DND-41 (cell line): ENCODE measurements around the gene SRRM2.

Experiments used
- ATAC-seq: fragments of 200-7000 bp; cut with Tn5 transposase; 3 replicates; pipeline ENCODE4 v1.9.1; 2021; ENCODE audit warnings: low read depth; ENCODE audit not compliant: insufficient read depth
- DNase-seq: peaks from one replicate; pipeline ENCODE4 v3.0.0-alpha.2; 2020
- H2AFZ ChIP-seq: 2 replicates; pipeline ENCODE4 v1.6.0; 2012; ENCODE audit warnings: low read depth, low read length
- H3K27ac ChIP-seq: 2 replicates; pipeline ENCODE4 v1.5.1; 2012; ENCODE audit warnings: low read length, inconsistent platforms
- H3K27me3 ChIP-seq: fragments of 200-600 bp; sonication (generic); 2 replicates; pipeline ENCODE4 v1.6.0; 2012; ENCODE audit warnings: low read length, mild to moderate bottlenecking, inconsistent platforms; ENCODE audit not compliant: insufficient read depth, poor library complexity
- H3K36me3 ChIP-seq: 2 replicates; pipeline ENCODE4 v1.5.1; 2012; ENCODE audit warnings: low read length, inconsistent platforms; ENCODE audit not compliant: insufficient read depth
- H3K4me1 ChIP-seq: 2 replicates; pipeline ENCODE4 v1.5.1; 2012; ENCODE audit warnings: mild to moderate bottlenecking, low read length; ENCODE audit not compliant: insufficient read depth
- H3K4me2 ChIP-seq: 2 replicates; pipeline ENCODE4 v1.6.0; 2012; ENCODE audit warnings: mild to moderate bottlenecking, moderate library complexity, low read length, inconsistent platforms; ENCODE audit not compliant: insufficient read depth
- H3K4me3 ChIP-seq, 2 experiments: fragments of 200-600 bp in 1 of 2; shearing (Covaris generic) in 1 of 2; 2 replicates each; pipeline ENCODE4 v1.5.1; 2012 to 2016; ENCODE audit warnings: inconsistent platforms in 2 of 2, low read length in 2 of 2, mild to moderate bottlenecking in 2 of 2, low read depth in 1 of 2, moderate library complexity in 1 of 2
- H3K79me2 ChIP-seq: 2 replicates; pipeline ENCODE4 v1.6.0; 2012; ENCODE audit warnings: low read length, inconsistent platforms; ENCODE audit not compliant: insufficient read depth
- H3K9ac ChIP-seq: 2 replicates; pipeline ENCODE4 v1.6.0; 2012; ENCODE audit warnings: low read depth, mild to moderate bottlenecking, inconsistent platforms, low read length, moderate library complexity
- H3K9me3 ChIP-seq: 2 replicates; pipeline ENCODE4 v1.5.1; 2012; ENCODE audit warnings: low read length, moderate library complexity, mild to moderate bottlenecking, inconsistent platforms; ENCODE audit not compliant: insufficient read depth, severe bottlenecking
- H4K20me1 ChIP-seq: 2 replicates; pipeline ENCODE4 v1.6.0; 2012; ENCODE audit warnings: low read length; ENCODE audit not compliant: insufficient read depth
- EZH2 ChIP-seq: IDR thresholded peaks from 3 replicates; pipeline ENCODE4 v1.6.1; 2012; ENCODE audit warnings: borderline replicate concordance, low read depth, mild to moderate bottlenecking, moderate library complexity, low read length, inconsistent platforms; ENCODE audit not compliant: severe bottlenecking
- TF ChIP-seq, protein P1 (sequence below): IDR thresholded peaks from 2 replicates; pipeline ENCODE4 v1.5.1; 2012; ENCODE audit warnings: borderline replicate concordance, low read length, moderate library complexity, mild to moderate bottlenecking; ENCODE audit not compliant: poor library complexity, severe bottlenecking; ENCODE audit errors: extremely low read depth

Gene SRRM2

DNA sequence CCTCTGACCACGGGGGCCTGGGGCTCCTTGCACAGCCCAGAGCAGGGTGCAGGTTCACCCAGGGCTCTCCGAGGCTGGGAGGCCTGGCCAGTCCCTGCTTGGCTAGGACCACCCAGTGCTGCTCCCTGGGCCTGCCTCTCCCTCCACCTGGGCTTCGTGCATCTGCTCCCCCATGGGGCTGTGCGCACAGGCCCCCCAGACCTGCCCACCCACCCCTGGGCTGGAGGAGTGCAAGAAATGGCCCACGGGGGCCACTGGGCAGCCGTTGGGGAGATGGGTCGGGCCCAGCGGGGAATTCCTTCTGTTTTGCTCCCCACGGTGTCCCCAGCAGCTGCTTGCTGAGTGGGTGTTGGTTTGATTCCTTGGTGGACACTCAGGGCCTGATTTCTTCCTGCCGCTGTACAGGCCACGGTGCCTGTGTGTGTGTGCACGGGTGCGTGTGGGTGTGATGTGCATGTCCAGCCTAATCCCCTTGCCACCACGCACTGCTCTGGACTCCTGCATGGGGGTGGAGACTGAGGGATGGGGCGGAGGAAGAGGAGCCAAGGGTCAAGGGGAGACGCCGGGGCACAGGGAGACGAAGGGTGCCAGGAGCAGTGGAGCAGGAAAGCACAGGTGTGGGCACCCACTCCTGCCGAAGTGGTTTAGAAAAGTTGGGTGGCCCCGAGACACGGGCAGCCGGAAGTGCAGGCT is 40.9 kb upstream of the SRRM2 start:
- Histone ChIP-seq H3K9me3 (no peaks in the 10 kb centered on the region), H3K27ac (no peak overlapping the region), H4K20me1 (peaks cover 13% of the 10 kb centered on the region), H3K4me2 (no peak overlapping the region), H3K27me3 (no peaks in the 10 kb centered on the region), H3K9ac (no peak overlapping the region), H3K4me3 (no peak overlapping the region), H3K4me1 (peaks cover 16% of the 10 kb centered on the region), H3K79me2 (no peaks in the 10 kb centered on the region), H2AFZ (no peak overlapping the region), H3K36me3 (peaks cover 17% of the 10 kb centered on the region)
- no peak for TF ChIP-seq EZH2
- TF ChIP-seq, protein P1, sequence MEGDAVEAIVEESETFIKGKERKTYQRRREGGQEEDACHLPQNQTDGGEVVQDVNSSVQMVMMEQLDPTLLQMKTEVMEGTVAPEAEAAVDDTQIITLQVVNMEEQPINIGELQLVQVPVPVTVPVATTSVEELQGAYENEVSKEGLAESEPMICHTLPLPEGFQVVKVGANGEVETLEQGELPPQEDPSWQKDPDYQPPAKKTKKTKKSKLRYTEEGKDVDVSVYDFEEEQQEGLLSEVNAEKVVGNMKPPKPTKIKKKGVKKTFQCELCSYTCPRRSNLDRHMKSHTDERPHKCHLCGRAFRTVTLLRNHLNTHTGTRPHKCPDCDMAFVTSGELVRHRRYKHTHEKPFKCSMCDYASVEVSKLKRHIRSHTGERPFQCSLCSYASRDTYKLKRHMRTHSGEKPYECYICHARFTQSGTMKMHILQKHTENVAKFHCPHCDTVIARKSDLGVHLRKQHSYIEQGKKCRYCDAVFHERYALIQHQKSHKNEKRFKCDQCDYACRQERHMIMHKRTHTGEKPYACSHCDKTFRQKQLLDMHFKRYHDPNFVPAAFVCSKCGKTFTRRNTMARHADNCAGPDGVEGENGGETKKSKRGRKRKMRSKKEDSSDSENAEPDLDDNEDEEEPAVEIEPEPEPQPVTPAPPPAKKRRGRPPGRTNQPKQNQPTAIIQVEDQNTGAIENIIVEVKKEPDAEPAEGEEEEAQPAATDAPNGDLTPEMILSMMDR, result no peak
- ATAC-seq (no peak), DNase-seq (no peak)

DNA sequence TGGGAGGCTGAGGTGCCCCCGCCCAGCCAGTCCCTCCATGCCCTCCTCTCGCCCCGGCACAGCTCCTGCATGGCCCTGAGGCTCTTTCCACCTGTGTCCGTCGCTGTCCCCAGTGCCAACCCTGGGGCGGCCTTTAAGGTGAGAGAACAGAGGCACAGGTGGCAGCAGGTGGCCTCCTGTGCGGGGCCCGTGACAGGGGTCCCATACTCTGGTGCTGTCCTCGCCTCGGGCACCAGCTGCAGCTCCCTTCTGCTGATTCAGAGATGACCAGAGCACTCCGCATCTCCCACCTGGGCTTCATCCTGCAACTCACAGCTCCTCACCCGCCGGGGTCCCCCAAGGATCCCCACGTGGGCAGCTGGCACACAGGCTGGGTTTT is 40.4 kb upstream of the SRRM2 start:
- Histone ChIP-seq H3K27ac (no peak overlapping the region), H4K20me1 (peaks cover 13% of the 10 kb centered on the region), H2AFZ (no peak overlapping the region), H3K27me3 (no peaks in the 10 kb centered on the region), H3K4me1 (peaks cover 19% of the 10 kb centered on the region), H3K79me2 (no peaks in the 10 kb centered on the region), H3K4me3 (no peak overlapping the region), H3K36me3 (peaks cover 15% of the 10 kb centered on the region), H3K4me2 (no peak overlapping the region), H3K9ac (no peak overlapping the region), H3K9me3 (no peaks in the 10 kb centered on the region)
- ATAC-seq (no peak), DNase-seq (no peak)
- TF ChIP-seq, protein P1, result no peak
- TF ChIP-seq EZH2, result no peak

DNA sequence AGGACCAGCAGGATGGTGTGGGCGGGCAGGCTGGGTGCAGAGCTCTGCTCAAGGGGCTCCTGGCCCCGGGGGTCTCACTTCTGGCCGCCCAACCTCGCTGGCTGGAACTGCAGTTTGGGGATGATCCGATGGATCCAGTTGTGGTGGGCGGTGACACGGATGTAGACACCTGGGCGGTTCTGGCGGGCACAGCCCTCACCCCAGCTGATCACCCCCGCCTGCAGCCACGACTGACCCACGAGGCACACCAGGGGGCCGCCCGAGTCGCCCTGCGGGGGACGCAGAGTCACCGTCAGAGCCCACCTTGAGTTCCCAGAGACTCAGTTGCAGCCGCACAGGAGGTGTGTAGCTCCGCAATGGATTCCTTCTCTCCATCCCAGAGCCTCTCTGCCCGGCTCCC is 39.9 kb upstream of the SRRM2 start:
- no peak overlapping the region for H3K9ac ChIP-seq
- H3K27me3 ChIP-seq, result no peaks in the 10 kb centered on the region
- no peaks in the 10 kb centered on the region for H3K79me2 ChIP-seq
- peaks cover 19% of the 10 kb centered on the region for H3K4me1 ChIP-seq
- no peak overlapping the region for H3K4me2 ChIP-seq
- H3K36me3 ChIP-seq, result peaks cover 10% of the 10 kb centered on the region
- TF ChIP-seq EZH2, result no peak
- TF ChIP-seq, protein P1, result no peak
- H3K9me3 ChIP-seq, result no peaks in the 10 kb centered on the region
- ATAC-seq, result no peak
- DNase-seq, result no peak
- no peak overlapping the region for H2AFZ ChIP-seq
- H4K20me1 ChIP-seq, result peaks cover 13% of the 10 kb centered on the region
- H3K4me3 ChIP-seq, result no peak overlapping the region
- H3K27ac ChIP-seq, result no peak overlapping the region
